Measurements from ENCODE around the gene CLPTM1.

The CLPTM1 gene

DNA sequence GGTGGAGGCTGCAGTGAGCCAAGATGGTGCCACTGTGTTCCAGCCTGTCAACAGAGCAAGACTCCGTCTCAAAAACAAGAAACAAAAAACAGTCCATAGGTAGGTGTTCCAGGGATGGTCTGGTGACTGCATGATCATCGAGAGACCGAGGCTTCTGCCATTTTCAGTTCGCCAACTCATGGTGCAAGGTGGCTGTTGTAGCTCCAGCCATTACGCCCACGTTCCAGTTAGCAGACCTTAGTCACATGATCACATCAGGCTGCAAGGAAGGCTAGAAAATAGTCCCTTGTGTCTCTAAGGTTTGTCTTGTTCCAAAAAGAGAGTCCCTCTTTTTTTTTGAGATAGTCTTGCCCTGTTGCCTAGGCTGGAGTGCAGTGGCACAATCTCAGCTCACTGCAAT lies 80.6 kb downstream of the CLPTM1 start:
- TF ChIP-seq, protein P1, sequence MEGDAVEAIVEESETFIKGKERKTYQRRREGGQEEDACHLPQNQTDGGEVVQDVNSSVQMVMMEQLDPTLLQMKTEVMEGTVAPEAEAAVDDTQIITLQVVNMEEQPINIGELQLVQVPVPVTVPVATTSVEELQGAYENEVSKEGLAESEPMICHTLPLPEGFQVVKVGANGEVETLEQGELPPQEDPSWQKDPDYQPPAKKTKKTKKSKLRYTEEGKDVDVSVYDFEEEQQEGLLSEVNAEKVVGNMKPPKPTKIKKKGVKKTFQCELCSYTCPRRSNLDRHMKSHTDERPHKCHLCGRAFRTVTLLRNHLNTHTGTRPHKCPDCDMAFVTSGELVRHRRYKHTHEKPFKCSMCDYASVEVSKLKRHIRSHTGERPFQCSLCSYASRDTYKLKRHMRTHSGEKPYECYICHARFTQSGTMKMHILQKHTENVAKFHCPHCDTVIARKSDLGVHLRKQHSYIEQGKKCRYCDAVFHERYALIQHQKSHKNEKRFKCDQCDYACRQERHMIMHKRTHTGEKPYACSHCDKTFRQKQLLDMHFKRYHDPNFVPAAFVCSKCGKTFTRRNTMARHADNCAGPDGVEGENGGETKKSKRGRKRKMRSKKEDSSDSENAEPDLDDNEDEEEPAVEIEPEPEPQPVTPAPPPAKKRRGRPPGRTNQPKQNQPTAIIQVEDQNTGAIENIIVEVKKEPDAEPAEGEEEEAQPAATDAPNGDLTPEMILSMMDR (conservative IDR thresholded peaks at IDR 0.05; ENCODE audit: low read depth, low read length): no peak

DNA sequence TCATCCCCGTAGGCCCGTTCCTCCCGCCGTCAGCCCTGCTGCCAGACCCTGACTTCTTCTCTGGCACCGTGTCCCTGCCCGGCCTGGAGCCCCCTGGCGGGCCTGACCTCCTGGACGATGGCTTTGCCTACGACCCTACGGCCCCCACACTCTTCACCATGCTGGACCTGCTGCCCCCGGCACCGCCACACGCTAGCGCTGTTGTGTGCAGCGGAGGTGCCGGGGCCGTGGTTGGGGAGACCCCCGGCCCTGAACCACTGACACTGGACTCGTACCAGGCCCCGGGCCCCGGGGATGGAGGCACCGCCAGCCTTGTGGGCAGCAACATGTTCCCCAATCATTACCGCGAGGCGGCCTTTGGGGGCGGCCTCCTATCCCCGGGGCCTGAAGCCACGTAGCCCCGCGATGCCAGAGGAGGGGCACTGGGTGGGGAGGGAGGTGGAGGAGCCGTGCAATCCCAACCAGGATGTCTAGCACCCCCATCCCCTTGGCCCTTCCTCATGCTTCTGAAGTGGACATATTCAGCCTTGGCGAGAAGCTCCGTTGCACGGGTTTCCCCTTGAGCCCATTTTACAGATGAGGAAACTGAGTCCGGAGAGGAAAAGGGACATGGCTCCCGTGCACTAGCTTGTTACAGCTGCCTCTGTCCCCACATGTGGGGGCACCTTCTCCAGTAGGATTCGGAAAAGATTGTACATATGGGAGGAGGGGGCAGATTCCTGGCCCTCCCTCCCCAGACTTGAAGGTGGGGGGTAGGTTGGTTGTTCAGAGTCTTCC lies 82.4 kb downstream of the CLPTM1 start:
- Histone ChIP-seq H3K4me3 (IDR thresholded peaks at IDR 0.05; ENCODE audit: insufficient read depth, low read depth, low read length) (no peak overlapping the region), H3K9ac (no peak overlapping the region), H3K4me1 (ENCODE audit: low read depth, poor library complexity, severe bottlenecking) (peaks cover 20% of the 10 kb centered on the region), H2AFZ (ENCODE audit: low read depth) (no peak overlapping the region), H3K79me2 (ENCODE audit: insufficient read depth, low read depth) (peaks cover 30% of the 10 kb centered on the region), H3K27ac (no peak overlapping the region), H4K20me1 (ENCODE audit: insufficient read depth) (peaks cover 7% of the 10 kb centered on the region; the same call in 1 of the 2 replicates), H3K4me2 (no peak overlapping the region), H3K36me3 (ENCODE audit: insufficient read depth) (no peaks in the 10 kb centered on the region; the same call in 1 of the 2 replicates), H3K27me3 (ENCODE audit: insufficient read depth, low read depth) (no peaks in the 10 kb centered on the region)
- TF ChIP-seq, protein P1 (conservative IDR thresholded peaks at IDR 0.05; ENCODE audit: low read depth, low read length): no peak

More for the DNA sequence above, 80.6 kb downstream of the CLPTM1 start:
- H2AFZ ChIP-seq (ENCODE audit: low read depth): no peak overlapping the region
- H3K79me2 ChIP-seq (ENCODE audit: insufficient read depth, low read depth): peaks cover 15% of the 10 kb centered on the region
- peaks cover 7% of the 10 kb centered on the region; the same call in 1 of the 2 replicates for H4K20me1 ChIP-seq (ENCODE audit: insufficient read depth)
- H3K4me2 ChIP-seq: no peak overlapping the region
- H3K4me3 ChIP-seq (IDR thresholded peaks at IDR 0.05; ENCODE audit: insufficient read depth, low read depth, low read length): no peak overlapping the region
- no peak overlapping the region for H3K9ac ChIP-seq
- H3K4me1 ChIP-seq (ENCODE audit: low read depth, poor library complexity, severe bottlenecking): peaks cover 19% of the 10 kb centered on the region
- H3K27me3 ChIP-seq (ENCODE audit: insufficient read depth, low read depth): no peaks in the 10 kb centered on the region
- no peaks in the 10 kb centered on the region; the same call in 1 of the 2 replicates for H3K36me3 ChIP-seq (ENCODE audit: insufficient read depth)
- no peak overlapping the region for H3K27ac ChIP-seq

DNA sequence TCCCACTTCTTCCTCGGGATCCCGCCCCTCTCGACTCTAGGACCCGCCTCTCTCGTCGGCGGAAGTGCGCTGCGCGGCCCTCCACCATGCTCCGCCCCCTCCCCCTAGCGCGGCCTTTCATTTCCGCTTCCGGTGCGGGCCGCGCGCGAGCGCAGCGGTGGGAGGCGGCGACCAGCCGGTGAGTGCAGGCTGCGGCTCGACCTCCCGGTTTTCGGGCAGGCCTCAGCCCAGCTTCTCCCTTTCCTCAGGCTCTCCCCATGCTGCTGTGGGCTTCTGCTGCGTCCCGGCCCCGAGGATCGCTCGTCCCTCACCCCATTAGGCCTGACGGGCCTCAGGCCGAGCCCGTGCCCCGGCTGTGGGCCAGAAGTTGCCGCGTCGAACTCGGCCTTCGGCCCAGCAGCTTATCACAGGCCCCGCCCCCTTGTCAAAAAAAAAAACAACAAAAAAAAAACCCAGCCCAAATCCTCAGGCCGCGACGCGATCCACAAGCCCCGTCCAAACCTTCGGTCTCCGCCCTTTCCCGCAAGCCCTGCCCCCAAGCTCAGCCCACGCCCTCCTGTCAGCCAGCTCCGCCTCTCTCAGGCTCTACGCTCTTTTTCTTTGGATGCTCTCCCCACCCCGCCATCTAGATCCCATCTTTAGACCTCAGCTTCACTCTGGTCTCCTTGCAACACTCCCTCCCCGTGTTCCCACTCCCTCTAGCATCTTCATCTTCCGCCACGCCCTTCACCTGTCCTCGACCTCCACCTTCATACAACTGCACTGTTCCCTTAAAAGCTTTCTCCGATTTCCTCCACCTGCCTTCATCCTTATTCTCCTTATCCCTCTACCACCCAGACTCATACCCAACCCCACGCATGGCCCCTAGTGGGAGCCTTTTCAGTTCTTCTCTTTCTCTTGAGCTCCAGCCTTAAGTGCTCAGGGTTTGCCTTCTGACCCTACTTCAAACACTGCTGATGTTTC lies 84.0 kb downstream of the CLPTM1 start, which contains the start of gene CLASRP:
TSS of gene CLASRP (plus strand) at position 115 of the 963 bp plus-strand sequence. CDS start 1,168 bp downstream, outside the sequence.
- H2AFZ ChIP-seq (ENCODE audit: low read depth): peak within 1 kb of the TSS; percentile 60; the same call in 1 of the 2 replicates
- H3K9ac ChIP-seq: peak within 1 kb of the TSS; percentile 63; the same call in 1 of the 2 replicates
- H3K79me2 ChIP-seq (ENCODE audit: insufficient read depth, low read depth): peaks cover 41% of the 10 kb centered on the region

More for the DNA sequence above, 84.0 kb downstream of the CLPTM1 start, which contains the start of gene CLASRP:
- peaks cover 20% of the 10 kb centered on the region for H3K4me1 ChIP-seq (ENCODE audit: low read depth, poor library complexity, severe bottlenecking)
- H3K27me3 ChIP-seq (ENCODE audit: insufficient read depth, low read depth): no peaks in the 10 kb centered on the region
- H3K36me3 ChIP-seq (ENCODE audit: insufficient read depth): peaks cover 6% of the 10 kb centered on the region; the same call in 1 of the 2 replicates
- no peak within 1 kb of the TSS for H3K4me3 ChIP-seq (IDR thresholded peaks at IDR 0.05; ENCODE audit: insufficient read depth, low read depth, low read length)
- H3K27ac ChIP-seq: peak within 1 kb of the TSS; percentile 63
- peak within 1 kb of the TSS; percentile 98 for H3K4me2 ChIP-seq
- peaks cover 7% of the 10 kb centered on the region; the same call in 1 of the 2 replicates for H4K20me1 ChIP-seq (ENCODE audit: insufficient read depth)
- TF ChIP-seq, protein P1 (conservative IDR thresholded peaks at IDR 0.05; ENCODE audit: low read depth, low read length): no peak

All from KMS-11 (cell line).